IMR-90 (cell line): ENCODE results near the gene ATP2C2.

Experiments
- CTCF ChIP-seq: conservative IDR thresholded peaks from 2 replicates; pipeline ENCODE4 v1.5.1; 2012; ENCODE audit warnings: mild to moderate bottlenecking, low read depth, low read length, improper control_type of control experiment
- FOS ChIP-seq: fragments of 150-350 bp; IDR thresholded peaks from 2 replicates; pipeline ENCODE4 v1.6.1; 2016; ENCODE audit warnings: low read depth, low read length
- POLR2A ChIP-seq: IDR thresholded peaks from 2 replicates; pipeline ENCODE4 v1.6.1; 2012; ENCODE audit warnings: mild to moderate bottlenecking, low read depth, low read length

- TF ChIP-seq CTCF (no peak), POLR2A (no peak), FOS (no peak)
Observed at GRCh38 chr16:84408856-84409255, 40.5 kb downstream of the ATP2C2 start.
